RWPE2 (cell line): ENCODE measurements around the gene BHLHE23.

Experiments used
- ATAC-seq: fragments of 200-7000 bp; cut with Tn5 transposase; 3 replicates; pipeline ENCODE4 v1.9.1; 2021; ENCODE audit warnings: low read depth
- DNase-seq: peaks from one replicate; pipeline ENCODE4 v3.0.0-alpha.2; 2020; ENCODE audit warnings: low spot score
- H3K27ac ChIP-seq: fragments of 450-650 bp; 2 replicates; pipeline ENCODE4 v1.5.1; 2017; ENCODE audit warnings: mild to moderate bottlenecking; ENCODE audit not compliant: poor library complexity, severe bottlenecking
- H3K27me3 ChIP-seq: fragments of 250-450 bp; sonication (Bioruptor Pico); 2 replicates; pipeline ENCODE4 v1.5.1; 2021; ENCODE audit warnings: mild to moderate bottlenecking, moderate library complexity; ENCODE audit not compliant: insufficient read depth, poor library complexity, severe bottlenecking
- H3K36me3 ChIP-seq: fragments of 250-450 bp; sonication (Bioruptor Pico); 2 replicates; pipeline ENCODE4 v1.5.1; 2020; ENCODE audit warnings: low read depth, mild to moderate bottlenecking, moderate library complexity
- H3K4me1 ChIP-seq: fragments of 250-450 bp; sonication (Bioruptor Pico); 2 replicates; pipeline ENCODE4 v1.5.1; 2021; ENCODE audit warnings: mild to moderate bottlenecking, moderate library complexity; ENCODE audit not compliant: insufficient read depth, poor library complexity, severe bottlenecking
- H3K4me3 ChIP-seq: fragments of 250-450 bp; sonication (Bioruptor Pico); 2 replicates; pipeline ENCODE4 v1.5.1; 2021; ENCODE audit warnings: mild to moderate bottlenecking, moderate library complexity; ENCODE audit not compliant: severe bottlenecking
- H3K9me3 ChIP-seq: fragments of 250-450 bp; sonication (Bioruptor Pico); 2 replicates; pipeline ENCODE4 v1.5.1; 2021; ENCODE audit warnings: mild to moderate bottlenecking, moderate library complexity; ENCODE audit not compliant: severe bottlenecking
- CTCF ChIP-seq: fragments of 450-650 bp; IDR thresholded peaks from one replicate; pipeline ENCODE4 v1.5.1; 2017; ENCODE audit warnings: mild to moderate bottlenecking, moderate library complexity; ENCODE audit not compliant: poor library complexity, severe bottlenecking

The BHLHE23 gene

GRCh38 chr20:62986257-62986800 lies 20.4 kb downstream of the BHLHE23 start:
- Histone ChIP-seq H3K27me3 (peaks cover 68% of the 10 kb centered on the region), H3K36me3 (no peaks in the 10 kb centered on the region), H3K27ac (no peak overlapping the region), H3K9me3 (no peaks in the 10 kb centered on the region), H3K4me1 (no peaks in the 10 kb centered on the region), H3K4me3 (no peak overlapping the region)
- no peak for TF ChIP-seq CTCF
- DNase-seq (no peak), ATAC-seq (no peak)

GRCh38 chr20:62985444-62985778 lies 21.4 kb downstream of the BHLHE23 start:
- Histone ChIP-seq H3K36me3 (no peaks in the 10 kb centered on the region), H3K4me3 (no peak overlapping the region), H3K9me3 (no peaks in the 10 kb centered on the region), H3K27me3 (peaks cover 68% of the 10 kb centered on the region), H3K27ac (no peak overlapping the region), H3K4me1 (no peaks in the 10 kb centered on the region)
- DNase-seq: no peak
- TF ChIP-seq CTCF: no peak
- ATAC-seq: no peak

- H3K9me3 ChIP-seq: no peaks in the 10 kb centered on the region
- ATAC-seq (no peak), DNase-seq (no peak)
- H3K27me3 ChIP-seq: peaks cover 71% of the 10 kb centered on the region
- H3K4me3 ChIP-seq: no peak overlapping the region
- H3K4me1 ChIP-seq: no peaks in the 10 kb centered on the region
- no peak overlapping the region for H3K27ac ChIP-seq
- no peak for TF ChIP-seq CTCF
- no peaks in the 10 kb centered on the region for H3K36me3 ChIP-seq
These were observed 21.9 kb downstream of the BHLHE23 start for GRCh38 chr20:62984666-62985443.

GRCh38 chr20:62983210-62983609 lies 23.6 kb downstream of the BHLHE23 start:
- no peaks in the 10 kb centered on the region for H3K9me3 ChIP-seq
- H3K4me1 ChIP-seq: no peaks in the 10 kb centered on the region
- TF ChIP-seq CTCF: no peak
- DNase-seq (no peak), ATAC-seq (no peak)
- no peaks in the 10 kb centered on the region for H3K36me3 ChIP-seq
- H3K4me3 ChIP-seq: no peak overlapping the region
- H3K27me3 ChIP-seq: peaks cover 77% of the 10 kb centered on the region
- no peak overlapping the region for H3K27ac ChIP-seq
